AG04449 (cell line): Measurements from ENCODE around the gene CUEDC1.
A peak's percentile ranks its signal among the peaks of the same experiment; 100 is the strongest.

Experiments
- CTCF ChIA-PET: fragments of 350-600 bp; formaldehyde crosslinking; extraction: SDS; loops from one replicate; lab custom pipeline; 2021; ENCODE audit warnings: antibody characterized with exemption; lab: Yijun Ruan, JAX
- POLR2A ChIA-PET: fragments of 400-600, 350-600 bp; formaldehyde crosslinking; extraction: SDS; loops from one replicate; lab custom pipeline; 2020; ENCODE audit warnings: antibody characterized with exemption, inconsistent platforms; lab: Yijun Ruan, JAX
- DNase-seq: peaks from one replicate; pipeline ENCODE4 v3.0.0-alpha.2; 2010; ENCODE audit warnings: low read depth, low spot score
- H3K4me3 ChIP-seq: 2 replicates; pipeline ENCODE4 v1.5.1; 2011; ENCODE audit warnings: low read depth, mild to moderate bottlenecking, control low read depth, low read length
- TF ChIP-seq, protein P1 (sequence below): IDR thresholded peaks from one replicate; pipeline ENCODE4 v1.5.1; 2011; ENCODE audit warnings: mild to moderate bottlenecking, moderate library complexity, low read length, control low read depth, inconsistent platforms; ENCODE audit not compliant: insufficient read depth; ENCODE audit errors: missing control alignments

CUEDC1 gene

DNA sequence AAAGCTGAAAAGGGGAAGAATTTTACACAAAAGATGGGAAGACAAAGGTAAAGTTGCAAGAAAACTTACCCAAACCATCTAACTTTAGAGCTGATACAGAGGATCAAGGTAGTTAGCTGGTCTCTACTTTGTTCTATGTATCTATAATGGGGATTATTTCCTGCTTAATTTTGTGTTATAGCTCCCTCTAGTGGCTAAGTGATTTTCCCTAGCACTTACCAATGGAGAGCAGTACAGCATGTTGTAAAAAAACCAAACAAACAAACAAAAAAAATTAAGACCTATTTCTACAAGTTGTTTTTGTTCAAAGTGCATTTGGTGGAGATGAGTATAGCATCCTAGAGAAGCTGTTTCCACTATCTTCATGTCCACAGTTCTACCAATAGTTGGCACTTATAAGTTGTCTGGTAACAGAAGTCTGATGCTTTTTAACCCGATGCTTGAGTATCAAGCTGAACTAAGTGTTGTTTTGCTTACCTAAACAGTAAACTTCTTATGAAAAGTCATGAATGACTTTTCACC is 44.3 kb upstream of the CUEDC1 start:
- POLR2A ChIA-PET = interaction anchor here (0.6 to 1.6 kb wide), 8 partner anchors 10 to 149 kb away, joined by 3 to 6 read pairs (median 4); partner anchors contain the start of gene MRPS23
- TF ChIP-seq, protein P1, sequence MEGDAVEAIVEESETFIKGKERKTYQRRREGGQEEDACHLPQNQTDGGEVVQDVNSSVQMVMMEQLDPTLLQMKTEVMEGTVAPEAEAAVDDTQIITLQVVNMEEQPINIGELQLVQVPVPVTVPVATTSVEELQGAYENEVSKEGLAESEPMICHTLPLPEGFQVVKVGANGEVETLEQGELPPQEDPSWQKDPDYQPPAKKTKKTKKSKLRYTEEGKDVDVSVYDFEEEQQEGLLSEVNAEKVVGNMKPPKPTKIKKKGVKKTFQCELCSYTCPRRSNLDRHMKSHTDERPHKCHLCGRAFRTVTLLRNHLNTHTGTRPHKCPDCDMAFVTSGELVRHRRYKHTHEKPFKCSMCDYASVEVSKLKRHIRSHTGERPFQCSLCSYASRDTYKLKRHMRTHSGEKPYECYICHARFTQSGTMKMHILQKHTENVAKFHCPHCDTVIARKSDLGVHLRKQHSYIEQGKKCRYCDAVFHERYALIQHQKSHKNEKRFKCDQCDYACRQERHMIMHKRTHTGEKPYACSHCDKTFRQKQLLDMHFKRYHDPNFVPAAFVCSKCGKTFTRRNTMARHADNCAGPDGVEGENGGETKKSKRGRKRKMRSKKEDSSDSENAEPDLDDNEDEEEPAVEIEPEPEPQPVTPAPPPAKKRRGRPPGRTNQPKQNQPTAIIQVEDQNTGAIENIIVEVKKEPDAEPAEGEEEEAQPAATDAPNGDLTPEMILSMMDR = peak; percentile 43
- H3K4me3 ChIP-seq = no peak overlapping the region
- no peak for DNase-seq
- CTCF ChIA-PET = interaction anchor here (0.6 to 20.5 kb wide), 46 partner anchors 8 to 913 kb away, joined by 3 to 1361 read pairs (median 4); partner anchors contain the start of genes MRPS23, SRSF1 and VEZF1

DNA sequence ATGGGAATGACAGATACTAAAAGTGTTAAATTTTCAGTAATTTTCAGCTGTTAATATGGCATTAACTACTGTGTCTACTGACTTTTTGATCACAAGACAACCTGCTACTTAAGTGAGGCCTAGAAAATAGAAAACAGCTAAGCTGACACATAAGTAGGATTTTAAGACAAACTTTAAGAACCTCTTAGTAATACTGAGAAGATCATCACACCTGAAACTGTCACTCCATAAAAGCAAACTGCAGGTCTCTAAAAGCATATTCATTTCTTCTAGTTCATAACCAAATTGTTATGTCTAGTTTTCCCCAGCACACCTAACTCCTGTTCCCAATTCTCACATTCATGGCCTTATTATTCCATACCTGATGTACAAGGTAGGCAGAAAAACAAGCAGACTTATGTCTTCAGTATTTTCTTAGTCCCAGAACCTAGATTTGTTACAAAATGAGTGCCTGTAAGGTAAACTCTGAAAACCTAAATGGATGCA is 43.8 kb upstream of the CUEDC1 start:
- ChIA-PET POLR2A (interaction anchor here (0.7 to 1.6 kb wide), 7 partner anchors 9 to 149 kb away, joined by 3 to 6 read pairs (median 5); partner anchors contain the start of gene MRPS23), CTCF (interaction anchor here (0.6 to 20.5 kb wide), 41 partner anchors 8 to 912 kb away, joined by 3 to 1361 read pairs (median 5); partner anchors contain the start of genes MRPS23, SRSF1 and VEZF1)
- no peak for DNase-seq
- TF ChIP-seq, protein P1 = no peak
- H3K4me3 ChIP-seq = no peak overlapping the region

DNA sequence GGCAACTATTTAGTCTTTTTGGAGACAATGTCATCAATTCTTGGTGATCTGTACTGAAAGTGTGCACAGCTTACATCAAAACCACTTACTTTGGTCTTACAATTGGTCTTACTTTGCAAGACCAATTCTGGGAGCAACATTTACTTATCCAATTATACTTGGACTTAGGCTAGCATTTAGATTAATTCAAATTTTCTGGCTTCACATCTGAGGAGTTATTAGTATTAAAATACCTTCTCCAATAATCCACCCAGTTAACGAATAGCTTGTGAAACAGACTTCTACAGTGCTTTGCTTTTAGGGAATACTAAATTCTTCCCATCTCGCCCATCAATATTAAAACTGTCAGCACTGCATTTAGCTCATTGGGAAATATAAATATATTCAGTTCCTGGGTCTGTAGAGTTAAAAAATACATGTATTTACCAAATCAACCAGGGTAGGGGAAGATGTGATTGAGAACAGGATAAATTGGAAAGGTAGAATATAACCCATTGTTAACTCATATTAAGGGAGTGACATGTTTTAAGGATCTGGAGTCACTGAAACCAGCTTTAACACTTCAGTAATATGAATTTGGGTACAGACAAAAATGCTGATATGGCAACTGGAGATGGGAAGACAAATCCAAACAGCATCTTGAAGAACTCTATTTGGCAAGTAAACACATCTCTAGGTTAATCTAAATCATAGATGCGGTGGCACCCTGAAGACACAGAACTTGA is 42.0 kb upstream of the CUEDC1 start:
- POLR2A ChIA-PET = no interaction called here

DNA sequence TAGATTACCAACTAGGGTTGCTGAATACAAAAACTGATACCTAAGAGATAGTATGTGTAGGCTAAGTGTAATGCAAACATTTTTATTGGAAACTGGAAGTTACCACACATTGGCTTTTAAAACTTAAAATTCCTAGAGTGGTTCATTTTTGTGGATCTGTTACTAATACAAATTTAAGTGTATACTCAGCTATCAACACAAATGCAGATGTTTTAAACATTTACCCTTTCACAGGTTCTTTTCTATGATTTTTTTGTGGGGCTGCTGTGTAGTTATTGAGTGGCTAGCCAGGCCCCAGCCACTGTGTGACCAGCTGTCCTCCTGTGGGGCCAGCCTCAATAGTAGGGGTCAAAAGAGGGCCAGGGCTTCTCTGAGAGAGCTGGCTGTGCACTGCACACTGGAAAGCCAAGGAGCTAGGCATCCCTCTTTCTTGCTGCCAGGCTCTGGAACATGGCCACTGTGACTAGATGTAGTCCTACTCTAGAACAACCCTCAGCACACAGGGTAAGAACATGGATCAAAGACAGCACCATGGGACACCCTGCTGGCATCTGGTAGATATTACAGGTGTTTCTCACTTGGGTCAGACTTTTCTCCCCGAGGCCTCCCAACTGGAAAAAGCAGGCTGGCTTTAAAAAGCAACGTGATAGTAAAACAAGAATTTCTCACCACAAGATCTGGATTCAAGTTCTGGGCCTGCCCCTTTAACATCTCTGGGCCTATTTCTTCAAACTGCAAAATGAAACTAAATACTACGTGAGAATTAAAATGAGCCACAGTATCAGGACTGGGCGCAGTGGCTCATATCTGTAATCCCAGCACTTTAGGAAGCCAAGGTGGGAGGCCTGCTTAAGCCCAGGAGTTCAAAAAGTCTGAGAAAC is 40.1 kb upstream of the CUEDC1 start:
- POLR2A ChIA-PET = interaction anchor here (2.0 kb wide), 1 partner anchor 11 kb away, joined by 9 read pairs; the partner anchor contains the start of gene SRSF1

More for the DNA sequence above, 42.0 kb upstream of the CUEDC1 start:
- no peak for DNase-seq
- CTCF ChIA-PET = interaction anchor here (0.8 to 20.5 kb wide), 16 partner anchors 7 to 866 kb away, joined by 3 to 1361 read pairs (median 6); partner anchors contain the start of genes MRPS23, SRSF1 and VEZF1
- TF ChIP-seq, protein P1 = no peak
- H3K4me3 ChIP-seq = no peak overlapping the region

DNA sequence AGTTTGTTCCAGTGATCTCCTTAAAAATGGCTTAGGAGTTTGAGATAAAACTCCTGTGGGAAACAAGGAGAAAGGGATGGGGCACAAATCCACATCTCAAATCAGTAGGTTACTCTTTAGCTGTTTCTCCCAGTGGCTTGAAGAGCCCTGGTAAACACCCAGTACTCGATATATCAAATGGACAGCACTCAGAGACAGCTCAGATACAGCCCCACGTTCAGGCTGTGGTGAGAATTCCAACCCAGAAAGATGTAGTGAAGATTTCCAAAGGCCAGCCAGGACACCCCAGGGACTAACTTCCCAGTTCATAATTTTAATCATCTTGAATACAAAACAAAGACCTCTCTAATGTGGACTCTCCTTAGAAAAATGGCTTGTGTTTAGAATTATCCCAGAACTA is 39.2 kb upstream of the CUEDC1 start:
- ChIA-PET POLR2A (no interaction called here), CTCF (interaction anchor here (0.8 to 20.5 kb wide), 12 partner anchors 9 to 160 kb away, joined by 3 to 1361 read pairs (median 16); partner anchors contain the start of genes MRPS23 and SRSF1)
- no peak overlapping the region for H3K4me3 ChIP-seq
- DNase-seq = no peak
- TF ChIP-seq, protein P1 = no peak

More for the DNA sequence above, 40.1 kb upstream of the CUEDC1 start:
- TF ChIP-seq, protein P1 = peak; percentile 70
- no peak for DNase-seq
- CTCF ChIA-PET = interaction anchor here (0.8 to 20.5 kb wide), 14 partner anchors 10 to 161 kb away, joined by 3 to 1361 read pairs (median 5); partner anchors contain the start of genes MRPS23 and SRSF1
- no peak overlapping the region for H3K4me3 ChIP-seq
